ENCODE measurements around the gene SLC22A4.

Gene SLC22A4

DNA sequence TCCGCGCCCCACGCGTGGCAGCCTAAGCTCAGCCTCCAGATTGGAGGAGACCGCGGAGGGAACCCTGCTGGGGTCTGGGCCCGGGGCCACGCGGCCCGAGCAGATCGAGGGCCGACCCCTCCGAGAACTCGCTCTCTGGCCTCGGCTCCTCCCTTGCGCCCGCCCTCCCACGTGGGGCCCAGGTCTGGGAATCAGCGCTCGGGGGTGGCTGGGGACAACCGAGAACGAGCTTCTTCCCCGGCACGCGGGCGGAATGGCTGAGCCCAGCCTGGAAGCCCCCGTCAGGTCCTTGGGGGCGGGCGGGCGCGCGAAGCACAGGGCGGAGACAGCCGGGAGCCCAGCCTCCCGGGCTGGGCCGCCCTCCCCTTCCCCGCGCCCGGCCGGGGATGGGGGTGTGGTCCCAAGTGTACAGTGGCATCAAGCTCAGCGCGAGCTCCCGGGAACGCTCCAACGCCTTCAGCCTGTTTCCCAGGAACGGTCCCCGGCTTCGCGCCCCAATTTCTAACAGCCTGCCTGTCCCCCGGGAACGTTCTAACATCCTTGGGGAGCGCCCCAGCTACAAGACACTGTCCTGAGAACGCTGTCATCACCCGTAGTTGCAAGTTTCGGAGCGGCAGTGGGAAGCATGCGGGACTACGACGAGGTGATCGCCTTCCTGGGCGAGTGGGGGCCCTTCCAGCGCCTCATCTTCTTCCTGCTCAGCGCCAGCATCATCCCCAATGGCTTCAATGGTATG is at the start of gene SLC22A4:
SLC22A4 (plus strand) TSS at position 403 of the 736 bp plus-strand sequence; CDS start at position 626, 223 bp downstream.
- DNase-seq (ENCODE audit: low read depth): peak; percentile 63

DNA sequence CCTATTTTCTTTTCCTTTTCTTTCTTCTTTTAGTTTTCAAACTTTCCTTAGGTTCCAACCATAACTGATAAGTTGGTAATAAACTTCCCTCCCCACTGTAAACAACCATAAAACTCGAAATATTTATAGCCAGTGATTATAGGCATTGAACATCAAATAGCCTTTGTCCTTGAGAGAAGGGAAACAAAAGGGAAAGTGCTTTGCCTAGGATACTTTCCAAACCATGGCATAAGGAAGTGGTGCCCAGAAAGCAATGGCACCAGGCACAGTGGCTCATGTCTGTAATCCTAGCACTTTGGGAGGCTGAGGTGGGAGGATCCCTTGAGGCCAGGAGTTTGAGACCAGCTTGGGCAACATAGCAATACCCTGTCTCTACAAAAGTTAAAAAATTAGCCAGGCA is 48.6 kb upstream of the SLC22A4 start:
- DNase-seq (ENCODE audit: low read depth): no peak

DNA sequence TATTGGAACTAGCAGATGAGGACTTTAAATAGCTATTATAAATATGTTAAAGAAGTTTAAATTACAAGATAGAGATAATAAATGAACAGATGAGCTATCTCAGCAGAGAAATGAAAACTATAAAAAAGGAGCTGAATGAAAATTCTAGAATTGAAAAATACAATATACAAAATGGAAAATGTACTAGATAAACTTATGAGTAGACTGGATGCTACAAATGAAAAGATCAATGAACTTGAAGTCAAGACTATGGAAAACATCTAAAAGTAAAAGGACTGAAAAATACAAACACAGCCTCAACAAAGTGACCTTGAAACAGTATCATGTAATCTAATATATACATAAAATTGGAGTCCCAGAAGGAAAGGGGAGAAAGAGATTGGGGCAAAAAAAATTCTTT is 47.4 kb upstream of the SLC22A4 start:
- DNase-seq (ENCODE audit: low read depth): no peak

DNA sequence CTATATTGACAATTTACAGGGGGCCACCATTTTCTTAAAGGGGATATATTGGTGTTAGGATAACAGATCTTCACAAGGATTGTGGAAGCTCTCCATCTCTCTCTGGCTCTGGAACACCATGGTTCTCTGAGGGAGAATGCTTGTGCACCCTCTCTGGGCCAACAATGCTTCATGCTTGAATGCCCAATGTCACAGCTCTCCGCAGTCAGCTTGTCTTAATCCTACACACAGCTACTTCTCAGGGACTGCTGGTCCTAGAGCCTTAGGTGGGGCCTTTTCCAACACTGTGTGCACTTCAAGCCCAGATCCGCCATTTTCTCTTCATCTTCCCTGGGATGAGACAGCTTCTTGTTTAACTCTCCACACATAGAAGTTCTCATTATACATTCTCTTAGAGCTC is 43.6 kb upstream of the SLC22A4 start:
- DNase-seq (ENCODE audit: low read depth): no peak

DNA sequence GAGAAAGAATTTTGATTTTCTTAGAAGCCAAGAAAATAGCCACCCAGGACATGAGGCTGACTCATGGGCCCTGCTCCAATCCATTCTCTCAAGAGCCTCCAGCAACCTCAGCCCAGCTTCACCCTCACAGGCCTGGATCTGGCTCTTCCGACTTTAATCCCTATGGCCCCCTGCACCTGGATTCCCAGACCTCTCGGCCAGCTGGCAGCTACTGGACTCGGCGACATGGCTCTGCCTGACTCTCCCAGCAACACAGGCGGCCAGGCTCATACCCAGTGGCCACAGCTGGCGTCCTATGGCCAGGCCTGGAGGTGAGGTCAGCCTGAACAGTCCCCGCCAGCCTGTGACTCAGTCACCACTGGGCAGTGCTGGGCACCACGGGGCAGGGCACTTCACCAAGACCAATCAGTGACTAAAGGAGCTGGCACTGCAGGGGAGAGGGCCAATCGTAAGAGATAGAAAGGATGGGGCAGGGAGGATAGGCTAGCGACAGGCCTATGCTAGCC is 42.9 kb upstream of the SLC22A4 start:
- DNase-seq (ENCODE audit: low read depth): no peak

DNA sequence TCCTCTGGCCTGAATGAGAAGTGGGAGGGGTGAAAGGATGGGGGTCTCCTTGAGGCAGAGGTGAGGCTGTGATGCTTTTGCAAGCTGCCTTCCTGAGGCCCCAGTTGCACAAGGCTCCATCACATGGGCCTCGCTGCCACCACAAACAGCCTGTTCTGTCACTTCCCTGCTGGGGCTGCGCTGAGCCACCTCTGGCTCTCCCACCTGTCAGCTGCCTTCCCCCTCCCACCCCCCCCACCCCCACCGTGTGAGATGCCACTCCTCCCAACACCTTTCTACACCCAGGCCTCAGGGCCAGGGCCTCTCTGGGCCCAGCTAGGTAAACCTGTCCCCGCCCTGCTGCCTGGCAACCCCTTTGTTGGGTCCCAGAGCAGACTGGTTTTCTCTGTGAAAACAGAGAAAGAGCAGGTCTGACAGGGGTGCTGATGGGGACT is 41.2 kb upstream of the SLC22A4 start:
- no peak for DNase-seq (ENCODE audit: low read depth)

DNA sequence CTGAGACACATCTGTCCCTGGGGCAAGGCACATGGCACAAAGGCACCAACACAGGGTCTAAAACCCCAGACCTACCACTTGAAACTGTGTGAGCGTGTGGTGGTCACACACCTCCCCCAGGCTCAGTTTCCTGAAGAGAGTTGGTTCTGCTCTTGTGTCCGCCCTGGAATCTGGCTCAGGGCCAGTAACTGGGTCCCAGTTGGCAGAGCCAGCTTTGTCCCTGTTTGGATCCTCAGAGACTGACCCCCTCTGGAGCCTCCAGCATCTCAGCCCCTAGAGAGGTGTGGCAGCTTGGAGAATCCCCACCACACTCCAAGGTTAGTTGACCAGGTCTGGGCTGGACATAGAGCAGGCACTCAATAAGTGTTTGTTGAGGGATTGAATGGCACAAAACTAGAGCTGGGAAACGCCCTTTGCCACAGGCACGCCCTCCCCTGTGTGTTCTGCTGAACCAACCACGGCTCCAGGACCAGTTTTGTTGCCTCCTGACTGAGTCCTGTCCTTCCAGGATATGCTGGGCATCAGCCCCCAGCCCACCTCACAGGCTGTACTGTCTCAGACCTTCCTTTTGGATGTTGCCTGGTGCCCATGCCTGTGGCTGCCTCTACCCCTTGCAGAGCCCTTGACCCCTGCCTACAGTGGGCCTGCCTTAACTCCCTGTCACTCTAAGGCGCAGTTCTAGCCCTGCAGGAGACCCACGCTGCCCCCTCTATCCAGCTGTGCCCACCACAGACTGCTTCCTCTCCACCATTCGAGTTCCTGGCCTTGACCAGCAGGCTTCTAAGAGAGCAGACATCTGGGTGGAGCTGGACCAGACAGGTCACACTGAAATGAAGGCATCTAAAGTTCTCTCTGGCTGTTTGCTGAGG is 40.5 kb upstream of the SLC22A4 start:
- DNase-seq (ENCODE audit: low read depth): no peak

DNA sequence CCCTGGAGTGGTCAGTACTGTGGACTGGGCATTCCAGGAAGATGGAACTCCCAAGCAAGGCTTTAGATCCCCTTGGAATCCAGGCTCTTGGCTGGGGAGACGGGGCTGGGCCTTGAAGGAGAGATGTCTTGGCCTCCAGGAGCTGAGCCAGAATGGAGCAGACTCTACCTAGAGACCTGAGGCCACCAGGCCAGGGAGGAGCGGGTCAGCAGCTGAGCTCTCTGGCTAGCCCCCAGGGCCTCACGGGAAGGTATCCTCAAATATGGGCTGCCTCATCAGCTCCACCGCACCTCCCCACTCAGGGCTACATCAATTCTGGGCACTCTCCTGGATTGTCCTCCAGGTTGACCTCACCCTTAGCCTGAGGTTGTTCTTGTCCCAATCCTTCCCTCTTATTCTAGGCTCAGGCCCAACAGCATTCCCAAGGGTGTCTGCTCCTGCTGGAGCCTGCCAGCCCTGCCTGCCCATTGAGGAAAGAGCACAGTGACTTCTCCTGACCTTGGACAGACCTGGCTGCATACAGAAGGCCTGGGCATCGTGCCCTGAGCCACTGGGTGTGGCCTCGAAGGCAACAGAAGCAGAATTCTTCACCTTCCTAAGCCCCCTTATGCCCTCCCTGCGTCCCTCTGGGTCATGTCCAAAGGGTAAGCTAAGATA is 39.7 kb upstream of the SLC22A4 start:
- no peak for DNase-seq (ENCODE audit: low read depth)

DNA sequence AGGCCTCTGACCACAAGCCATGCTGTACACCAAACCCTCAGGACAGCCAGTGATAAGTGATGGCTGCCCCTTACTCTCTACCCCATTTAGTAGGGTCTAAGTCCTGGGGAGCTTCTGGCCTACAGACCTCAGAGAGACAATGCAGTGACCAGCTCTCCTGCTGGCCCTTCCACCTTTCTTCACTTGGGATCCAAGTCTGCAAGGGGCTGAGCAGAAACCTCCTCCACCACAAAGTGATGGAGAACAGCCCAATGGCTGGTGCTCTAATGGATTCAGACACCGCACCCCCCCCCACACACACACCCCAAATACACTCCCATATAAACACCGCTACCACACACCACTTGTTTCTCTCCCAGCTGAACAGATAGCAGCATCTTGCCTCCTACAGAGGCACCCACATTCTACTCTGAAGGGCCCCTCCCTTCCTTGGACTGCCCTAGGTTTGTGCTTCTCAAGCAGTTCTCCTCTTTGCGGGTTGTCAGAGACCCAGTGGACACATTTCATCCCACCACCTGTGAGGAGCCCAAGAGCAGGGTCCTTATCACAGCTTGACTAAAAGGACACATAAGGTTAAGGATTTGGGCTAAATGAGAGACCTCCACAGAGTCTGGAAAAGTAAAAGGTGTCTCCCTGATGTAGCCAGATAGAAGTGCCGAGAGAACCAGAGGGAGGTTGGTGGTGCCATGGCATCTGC is 38.0 kb upstream of the SLC22A4 start:
- DNase-seq (ENCODE audit: low read depth): no peak

DNA sequence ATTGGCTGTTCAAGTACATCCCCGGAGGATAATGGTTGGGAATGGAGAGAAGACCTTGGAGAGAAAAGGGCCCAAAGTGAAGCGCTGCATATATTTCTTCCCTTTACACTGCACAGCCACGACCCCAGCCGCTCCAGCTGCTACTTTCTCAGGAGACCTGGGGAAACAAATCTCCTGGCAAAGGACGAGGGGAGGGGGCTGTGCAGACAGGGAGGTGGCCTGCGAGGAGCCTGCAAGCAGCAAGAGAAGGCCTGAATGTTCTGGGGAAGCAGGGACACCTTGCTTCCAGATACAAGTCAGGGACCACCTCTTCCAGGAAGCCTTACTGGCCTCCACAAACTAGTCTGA is 37.4 kb upstream of the SLC22A4 start:
- DNase-seq (ENCODE audit: low read depth): no peak

DNA sequence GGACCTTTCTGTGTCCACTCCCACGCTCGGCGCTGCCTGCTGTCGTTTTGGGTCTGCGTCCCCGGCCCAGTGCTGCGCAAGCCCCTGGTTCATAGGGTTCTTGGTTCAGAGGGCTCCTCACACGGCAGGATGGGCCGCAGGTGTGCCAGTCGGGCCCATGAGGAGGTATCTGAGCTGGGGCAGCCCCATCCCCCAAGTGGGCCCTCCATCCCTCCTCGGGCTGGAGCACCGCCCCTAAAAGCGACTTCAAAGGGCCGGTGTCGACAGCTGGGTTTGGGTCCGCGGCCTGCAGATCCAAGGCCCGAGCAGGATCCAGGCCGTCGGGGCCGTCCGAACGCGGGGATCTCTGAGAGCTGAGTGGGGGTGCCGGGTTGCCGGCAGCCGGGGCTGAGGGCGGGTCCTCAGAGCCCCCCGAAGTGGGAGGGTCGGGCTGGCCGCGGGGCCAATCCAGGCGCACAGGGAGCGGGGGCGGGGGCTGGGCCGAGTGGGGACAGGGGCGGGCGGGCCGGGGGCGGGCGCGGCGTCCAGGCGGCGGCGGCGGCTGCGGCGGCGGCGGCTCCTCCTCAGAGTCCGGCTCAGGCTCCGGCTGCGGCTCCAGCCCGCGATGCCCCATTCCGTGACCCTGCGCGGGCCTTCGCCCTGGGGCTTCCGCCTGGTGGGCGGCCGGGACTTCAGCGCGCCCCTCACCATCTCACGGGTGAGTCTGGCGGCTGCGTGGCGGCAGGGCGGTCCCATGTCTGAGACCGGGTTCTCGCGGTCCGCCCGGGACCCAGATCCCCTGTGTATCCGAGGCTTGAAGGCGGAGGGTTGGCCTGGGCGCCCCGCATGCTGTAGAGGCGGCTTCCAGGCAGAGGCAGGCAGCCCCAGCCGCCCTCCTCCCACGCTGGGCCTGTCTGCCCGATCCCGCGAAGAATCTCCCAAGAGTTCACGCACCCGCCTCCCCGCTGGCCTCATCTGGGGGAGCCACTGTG is 36.8 kb upstream of the SLC22A4 start, which contains the start of gene PDLIM4:
PDLIM4 (plus strand) TSS at position 566 of the 971 bp plus-strand sequence; CDS start at position 605, 39 bp downstream.
- no peak for DNase-seq (ENCODE audit: low read depth)

DNA sequence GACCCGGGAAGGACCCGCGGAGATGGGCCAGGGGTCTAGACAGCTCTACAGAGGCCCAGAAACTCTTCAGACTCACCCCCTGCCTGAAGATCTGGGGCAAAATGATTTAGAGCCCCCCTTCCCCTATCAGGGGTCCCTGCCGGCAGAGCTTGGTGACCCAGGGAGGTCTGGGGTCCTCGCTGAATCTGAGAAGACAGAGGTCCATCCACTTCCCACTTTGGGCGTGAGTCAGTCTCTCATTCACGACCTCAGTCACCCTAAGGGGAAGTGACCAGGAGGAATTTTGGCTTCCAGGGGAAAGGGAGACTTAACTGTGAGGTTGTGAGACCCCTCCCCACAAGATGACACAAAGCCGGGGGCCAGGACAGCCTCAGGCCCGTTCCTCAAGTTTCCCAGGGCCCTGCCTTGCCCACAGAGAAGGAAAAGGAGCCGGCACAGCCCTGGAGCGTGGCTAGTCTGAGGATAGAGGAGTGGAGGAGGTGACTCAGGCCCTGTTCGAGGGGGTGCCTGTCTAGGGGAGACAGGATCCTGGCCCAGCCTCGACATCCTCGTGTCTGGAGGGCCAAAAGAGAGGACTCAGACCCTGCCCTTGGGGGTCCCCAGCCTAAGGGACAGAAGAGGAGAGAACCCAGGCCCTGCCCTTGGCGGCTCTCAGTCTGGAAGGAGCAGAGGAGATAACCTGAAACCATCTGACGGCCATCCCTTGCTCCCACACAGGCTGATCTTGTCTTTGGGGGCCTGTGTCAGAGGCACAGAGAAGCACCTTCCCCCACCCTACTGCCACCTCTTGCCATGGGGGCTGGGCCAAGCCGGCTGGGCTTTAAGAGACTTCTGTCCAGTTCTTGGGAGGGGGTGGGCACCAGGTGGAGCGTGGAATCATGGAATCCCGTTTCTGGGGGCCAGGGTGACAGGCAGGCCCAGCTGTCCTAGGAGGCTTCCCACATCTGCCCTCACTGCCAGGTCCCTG is 35.8 kb upstream of the SLC22A4 start:
- no peak for DNase-seq (ENCODE audit: low read depth)

DNA sequence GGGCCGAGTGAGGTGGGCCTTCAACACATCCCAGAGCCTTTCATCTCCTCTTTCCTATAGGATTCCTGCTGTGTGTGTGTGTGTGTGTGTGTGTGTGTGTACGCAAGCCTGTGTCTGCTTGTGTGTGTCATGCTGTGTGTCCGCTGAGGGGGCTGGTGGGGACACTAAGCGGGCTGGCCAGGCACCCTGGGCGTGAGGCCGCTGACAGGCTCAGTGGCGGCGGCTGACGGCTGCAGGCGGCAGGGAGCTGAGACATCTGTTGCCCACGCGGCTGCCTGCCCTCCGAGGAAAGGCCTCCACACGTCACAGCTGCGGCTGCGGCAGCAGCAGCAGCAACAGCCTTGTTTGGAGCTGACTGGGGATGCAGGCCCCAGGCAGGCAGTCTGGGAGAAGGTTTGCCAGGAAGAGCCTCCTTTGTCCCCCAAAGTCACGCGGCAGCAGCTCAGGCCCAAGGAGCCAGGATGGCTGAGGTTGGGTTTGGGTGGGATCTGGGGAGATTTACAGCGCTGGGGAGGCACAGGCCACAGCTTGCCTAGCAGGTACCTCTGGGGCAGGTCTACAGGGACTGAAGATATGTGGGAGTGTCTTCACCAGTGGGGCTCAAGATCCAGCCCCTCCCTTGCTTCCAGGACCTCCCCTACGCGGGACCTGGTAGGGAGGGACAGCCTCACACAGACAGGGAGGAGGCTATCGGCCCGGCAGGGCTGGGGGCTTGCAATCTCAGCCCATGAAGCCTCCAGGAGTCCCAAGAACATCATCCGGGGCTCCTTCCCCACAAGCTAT is 34.9 kb upstream of the SLC22A4 start:
- no peak for DNase-seq (ENCODE audit: low read depth)

DNA sequence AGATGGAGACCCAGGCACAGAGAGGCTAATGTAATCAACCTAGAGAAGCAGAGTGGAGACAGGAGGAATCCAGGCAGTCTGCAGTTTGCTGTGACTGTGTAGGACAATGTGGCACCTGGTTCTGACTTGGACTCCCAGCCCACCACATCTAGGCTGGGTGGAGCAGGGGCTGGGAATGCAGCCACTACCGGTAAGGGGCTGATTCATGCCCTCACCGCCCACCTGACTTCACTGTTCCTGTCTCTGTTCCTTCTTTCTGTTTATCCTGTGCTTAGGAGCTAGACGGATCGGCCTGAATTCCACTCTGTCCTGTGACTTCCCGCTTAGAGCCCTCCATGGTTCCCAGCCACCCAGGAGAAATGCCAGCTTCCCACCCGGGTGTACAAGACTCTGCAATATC is 34.1 kb upstream of the SLC22A4 start:
- no peak for DNase-seq (ENCODE audit: low read depth)

DNA sequence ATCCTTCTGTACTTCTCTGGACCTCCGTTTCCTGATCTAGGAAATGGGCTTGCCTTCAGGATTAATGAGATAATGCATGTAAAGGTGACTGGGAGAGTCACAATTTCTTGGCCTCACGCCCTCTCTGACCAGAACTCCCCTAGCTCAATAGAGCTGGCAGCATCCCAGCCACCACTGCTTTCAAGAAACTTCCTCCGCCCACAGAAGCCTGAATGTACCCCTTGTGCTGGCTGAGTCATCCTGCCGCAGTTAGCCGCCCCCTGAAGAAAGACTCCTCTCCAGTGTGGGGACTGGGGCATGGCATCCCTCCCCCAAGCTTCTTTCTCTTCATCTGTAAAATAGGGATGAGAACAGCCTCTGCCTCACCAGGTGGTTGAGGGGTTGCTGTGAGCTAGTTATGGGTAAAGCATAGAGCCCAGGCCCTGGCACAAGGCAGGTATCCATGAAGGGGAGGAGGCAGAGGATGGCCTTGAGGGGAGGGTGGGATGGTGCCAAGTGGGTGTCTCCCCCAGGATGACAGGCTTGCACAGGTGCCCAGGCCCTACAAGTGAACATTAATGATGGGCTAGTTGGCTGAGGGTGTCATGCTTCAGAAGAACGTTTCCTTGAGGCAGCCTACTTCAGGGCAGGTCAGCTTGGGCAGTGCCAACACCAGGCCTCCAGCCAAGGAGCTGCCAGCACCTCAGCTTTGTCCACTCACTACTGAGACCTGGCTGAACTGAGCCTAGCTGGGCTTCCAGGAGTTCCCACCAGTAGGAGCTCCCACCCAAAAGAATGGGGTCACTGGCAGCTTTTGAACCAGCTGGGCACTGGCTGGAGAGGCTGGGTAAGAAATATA is 33.3 kb upstream of the SLC22A4 start:
- DNase-seq (ENCODE audit: low read depth): no peak

DNA sequence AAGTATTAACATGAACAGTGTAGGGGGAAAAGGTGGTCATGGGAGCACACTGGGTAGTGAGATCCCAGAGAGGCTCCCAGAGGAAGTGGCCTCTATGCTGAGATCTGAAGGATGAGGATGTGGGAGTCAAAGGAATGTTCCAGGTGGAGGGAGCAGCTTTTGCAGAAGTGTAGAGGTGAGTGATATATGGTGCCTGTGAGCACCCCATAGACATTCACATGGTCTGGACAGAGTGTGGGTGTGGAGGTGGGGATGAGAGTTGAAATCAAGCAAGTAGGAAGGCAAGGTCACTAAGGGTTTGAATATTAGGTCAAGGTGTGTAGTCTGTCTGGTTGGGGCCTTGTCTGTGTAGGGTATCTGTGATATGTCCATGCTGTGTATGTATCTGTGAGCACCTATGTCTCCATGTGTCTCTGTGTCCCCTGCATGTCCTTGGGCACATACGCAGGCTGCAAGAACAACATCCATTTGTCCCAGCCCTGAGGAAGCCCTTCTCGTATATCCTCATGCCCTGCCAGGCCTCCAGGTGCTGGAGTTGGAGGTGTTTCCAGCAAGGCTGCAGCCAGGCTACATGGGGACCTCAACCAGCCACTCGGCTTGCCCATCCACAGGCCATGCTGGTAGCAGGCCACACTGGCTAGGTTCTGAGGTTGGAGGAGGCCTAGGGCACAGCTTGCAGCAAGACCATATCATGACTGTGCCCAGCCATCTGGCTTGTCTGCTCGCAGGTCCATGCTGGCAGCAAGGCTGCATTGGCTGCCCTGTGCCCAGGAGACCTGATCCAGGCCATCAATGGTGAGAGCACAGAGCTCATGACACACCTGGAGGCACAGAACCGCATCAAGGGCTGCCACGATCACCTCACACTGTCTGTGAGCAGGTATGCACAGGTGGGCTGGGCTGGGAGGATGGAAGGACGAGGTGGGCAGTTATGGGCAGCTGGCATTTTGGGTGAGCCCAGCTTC is 32.0 kb upstream of the SLC22A4 start:
- no peak for DNase-seq (ENCODE audit: low read depth)
